CD4-positive, alpha-beta T cell treated with Interleukin-15 for 4 hours (primary cell): Measurements from ENCODE around the gene INSR.

ENCODE experiments used
- DNase-seq: peaks from one replicate; pipeline ENCODE4 v3.0.0-alpha.2; 2020; ENCODE audit warnings: low spot score

The INSR gene

DNA sequence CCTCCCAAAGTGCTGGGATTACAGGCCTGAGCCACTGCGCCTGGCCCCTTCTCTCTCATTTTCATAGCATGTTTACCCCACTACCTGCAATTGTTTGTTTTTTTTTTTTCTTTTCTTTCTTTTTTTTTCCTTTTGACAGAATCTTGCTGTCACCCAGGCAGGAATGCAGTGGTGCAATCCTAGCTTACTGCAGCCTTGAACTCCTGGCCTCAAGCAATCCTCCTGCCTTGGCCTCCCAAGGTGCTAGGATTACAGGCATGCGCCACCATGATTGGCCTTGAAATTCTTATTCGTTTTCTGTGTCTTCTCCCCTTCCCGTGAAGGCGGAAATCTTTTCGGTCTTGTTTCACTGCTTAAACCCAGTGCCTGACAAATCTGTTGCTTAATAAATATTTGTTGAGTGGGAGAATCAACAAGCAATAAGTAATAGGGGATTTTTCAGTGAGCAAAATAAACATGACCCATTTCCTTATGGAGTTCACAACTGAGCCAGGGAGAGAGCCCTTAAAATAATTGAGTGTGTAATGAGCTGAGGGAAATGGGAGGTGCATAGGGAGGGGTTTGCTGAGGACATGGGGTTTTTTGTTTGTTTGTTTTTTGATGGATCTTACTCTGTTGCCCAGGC lies 1.8 kb upstream of the INSR start:
- no peak for DNase-seq

DNA sequence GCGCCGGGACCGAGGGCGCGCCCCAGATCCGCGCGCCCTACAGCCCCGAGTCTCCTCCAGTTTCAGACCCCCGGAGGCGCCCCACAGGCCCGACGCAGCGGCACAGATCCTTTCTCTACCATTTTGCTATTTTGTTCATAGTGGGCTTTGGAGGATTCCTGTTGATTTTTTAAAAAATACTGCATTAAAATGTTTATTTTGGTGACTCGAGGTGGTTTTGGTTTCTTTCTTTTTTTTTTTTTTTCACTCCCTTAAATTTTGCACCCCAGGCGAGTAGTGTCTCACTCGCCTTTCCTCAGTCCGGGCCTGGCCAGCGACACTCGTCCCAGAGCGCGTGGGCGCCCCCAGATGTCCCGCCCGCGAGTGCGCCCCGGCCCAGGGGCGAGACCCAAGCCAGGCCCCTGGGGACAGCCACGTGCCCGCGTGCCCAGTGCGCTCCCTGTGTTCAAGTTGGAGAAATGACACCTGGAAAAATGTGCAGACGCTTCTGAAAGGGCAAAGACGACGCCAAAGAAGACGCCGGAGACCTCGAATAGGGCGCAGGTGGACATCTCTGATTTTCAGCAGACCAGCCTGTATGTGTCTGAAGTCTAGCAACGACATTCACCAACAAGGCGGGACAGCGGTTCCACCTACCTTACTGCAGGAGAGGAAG lies 471 bp upstream of the INSR start:
- no peak for DNase-seq

DNA sequence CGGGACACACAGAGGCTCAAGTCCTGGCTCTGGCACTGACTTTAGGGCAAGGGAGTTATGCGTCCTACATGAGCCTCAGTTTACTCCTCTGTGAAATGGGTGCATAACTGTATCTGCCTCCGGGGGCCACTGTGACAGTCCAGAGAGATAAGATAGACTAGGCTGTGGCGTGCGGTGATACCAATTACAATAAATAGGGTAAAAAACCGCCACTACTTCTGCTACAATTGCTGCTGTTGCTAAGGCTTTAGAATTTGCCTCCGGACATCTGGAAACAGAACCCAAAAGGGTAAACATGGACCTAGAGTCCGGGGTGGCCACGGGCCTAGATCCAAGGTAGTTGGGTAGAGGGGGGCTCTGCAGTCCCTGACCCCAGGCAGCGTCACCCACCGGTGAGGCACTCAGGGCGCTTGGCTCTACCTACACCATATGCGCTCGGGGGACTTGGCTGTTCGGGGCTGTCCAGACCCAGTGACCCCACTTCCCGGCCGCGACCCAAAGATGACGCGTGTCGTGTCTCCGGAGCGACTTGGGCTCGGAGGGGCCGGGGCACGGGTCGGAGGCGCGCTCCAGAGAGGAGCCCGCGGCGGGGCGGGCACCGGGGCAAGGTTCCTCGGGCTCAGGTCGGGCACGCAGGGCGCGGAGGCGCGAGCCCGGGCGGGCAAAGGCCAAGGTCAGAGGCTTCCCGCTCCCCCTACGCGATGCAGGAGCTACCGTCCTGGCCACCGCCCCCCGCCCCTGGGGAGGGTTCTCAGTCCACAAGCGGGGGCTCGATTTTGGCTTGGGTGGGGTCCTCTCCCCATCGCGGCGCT lies 1.1 kb downstream of the INSR start:
- no peak for DNase-seq

DNA sequence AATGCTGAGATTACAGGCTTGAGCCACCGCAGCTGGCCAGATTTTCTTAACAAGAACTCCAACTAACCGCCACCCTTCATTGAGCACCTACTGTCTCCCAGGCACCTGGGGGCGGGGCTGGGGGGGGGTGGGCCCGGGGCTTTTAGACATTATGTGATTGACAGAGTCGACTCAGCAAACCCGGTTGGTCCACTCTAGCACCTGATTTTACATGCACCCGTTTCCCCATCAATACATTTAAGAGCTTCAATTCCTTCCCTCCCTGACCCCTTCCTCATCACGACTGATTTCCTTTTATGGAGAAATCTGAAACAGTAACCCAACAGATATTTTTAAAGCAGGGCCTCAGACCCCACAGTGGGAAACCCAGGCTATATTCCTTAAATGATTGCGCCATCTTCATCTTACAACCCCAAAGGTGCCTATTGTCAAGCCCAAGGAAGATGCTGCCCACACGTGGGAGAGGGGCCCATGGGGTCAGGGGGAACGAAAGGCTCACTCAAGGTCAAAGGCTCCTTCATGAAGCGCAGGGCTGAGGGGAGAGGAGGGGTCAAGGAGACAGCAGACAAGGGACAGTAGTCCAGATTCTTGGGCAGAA lies 1.8 kb downstream of the INSR start:
- DNase-seq: no peak

DNA sequence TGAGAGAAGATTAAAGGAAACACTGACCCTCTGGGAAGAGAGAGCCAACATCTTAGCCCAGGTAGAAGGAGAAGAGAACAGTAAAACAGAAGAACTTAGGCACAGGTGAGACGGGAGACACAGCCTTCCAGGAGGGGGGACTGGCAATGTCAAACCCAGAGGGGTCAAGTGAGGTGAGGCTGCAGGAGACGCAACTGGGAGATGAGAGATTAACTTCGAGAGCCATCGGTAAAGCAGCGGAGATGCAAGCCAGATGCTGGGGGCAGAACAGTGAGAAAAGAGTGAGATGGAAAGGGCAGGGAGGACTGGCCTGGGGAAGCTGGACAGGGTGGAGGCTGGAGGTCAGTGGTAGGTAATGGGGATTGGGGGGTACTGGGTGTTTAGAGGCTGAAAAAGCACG lies 5.2 kb downstream of the INSR start:
- no peak for DNase-seq

- DNase-seq: no peak
These were observed 6.1 kb downstream of the INSR start for GRCh38 chr19:7288131-7288530.

- no peak for DNase-seq
These were observed 6.5 kb downstream of the INSR start for GRCh38 chr19:7287722-7288121.

DNA sequence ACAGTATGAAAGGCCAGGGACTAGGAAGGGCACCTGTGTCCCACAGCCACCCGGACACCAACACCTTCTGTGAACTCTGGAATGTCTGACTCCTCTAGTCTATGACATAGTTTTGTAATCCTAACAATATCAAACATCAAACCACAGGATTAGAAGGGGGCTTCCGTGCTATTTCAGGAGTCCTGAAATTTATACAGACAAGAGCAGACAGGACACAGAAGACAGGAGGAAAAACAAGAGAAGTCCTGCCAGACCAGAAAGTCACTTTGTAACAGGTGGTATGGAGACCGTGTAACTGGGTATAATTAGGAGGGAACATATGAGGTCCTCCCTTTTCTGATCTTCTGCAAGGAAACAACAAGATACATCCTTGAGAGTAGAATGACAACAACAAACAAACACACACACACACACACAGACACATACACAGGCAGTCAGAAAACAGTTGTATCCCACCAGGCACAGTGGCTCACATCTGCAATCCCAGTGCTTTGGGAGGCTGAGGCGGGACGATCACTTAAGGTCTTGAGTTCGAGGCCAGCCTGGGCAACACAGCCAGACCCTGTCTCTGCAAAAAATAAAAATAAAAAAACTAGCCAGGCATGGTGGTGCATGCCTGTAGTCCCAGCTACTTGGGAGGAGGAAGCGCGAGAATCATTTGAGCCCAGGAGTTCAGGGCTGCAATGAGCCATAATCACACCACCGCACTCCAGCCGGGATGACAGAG lies 13.1 kb downstream of the INSR start:
- DNase-seq: no peak

DNA sequence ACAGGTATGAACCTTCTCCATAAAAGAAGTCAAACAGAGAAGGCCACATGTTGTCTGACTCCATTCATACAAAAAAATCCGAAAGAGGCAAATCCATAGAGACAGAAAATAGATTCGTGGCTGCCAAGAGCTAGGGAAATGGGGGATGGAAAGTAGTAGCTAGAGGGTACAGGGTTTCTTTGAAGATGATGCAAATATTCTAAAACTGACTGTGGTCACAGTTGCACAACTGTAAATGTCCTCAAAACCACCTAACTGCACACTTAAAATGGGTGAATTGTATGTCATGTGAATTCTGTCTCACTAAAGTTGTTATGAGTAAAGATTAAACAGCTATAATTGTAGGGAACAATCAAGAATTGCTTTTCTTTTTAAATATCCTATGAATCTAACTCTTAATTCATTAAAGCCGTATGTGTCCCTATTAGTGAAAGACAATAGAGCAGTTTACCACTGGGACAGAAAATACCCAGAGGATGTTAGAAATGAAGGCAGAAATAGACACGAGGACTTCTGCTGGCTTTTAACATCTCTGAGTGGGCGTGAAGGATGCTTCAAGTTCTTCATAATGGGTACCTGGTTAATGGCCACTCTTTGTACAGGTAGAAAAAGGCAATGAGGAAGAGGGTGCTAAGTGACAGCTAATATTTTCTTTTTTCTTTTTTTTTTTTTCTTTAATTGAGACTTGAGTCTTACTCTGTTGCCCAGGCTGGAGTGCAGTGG lies 21.2 kb downstream of the INSR start:
- DNase-seq: no peak

DNA sequence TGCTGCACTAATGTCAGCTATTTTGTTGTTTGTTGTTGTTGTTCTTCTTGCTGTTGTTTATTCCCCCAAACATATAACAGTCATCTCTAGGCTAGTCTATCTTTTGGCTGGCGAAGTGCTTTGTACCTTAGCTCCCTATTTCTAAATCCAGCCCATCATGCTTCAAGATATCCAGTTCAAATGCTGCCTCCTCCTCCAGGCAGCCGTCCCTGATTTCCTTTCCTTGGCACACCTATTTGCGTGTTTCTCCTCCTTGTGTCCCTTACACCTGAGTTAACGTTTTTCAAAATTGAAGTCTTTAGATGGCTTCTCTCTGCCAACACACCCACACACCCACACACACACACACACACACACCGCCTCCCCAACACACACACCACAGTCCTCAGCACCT lies 25.5 kb downstream of the INSR start:
- no peak for DNase-seq

- no peak for DNase-seq
These were observed 26.2 kb downstream of the INSR start for GRCh38 chr19:7267792-7268704.

GRCh38 chr19:7266832-7267231 lies 27.4 kb downstream of the INSR start:
- no peak for DNase-seq

- no peak for DNase-seq
These were observed 28.3 kb downstream of the INSR start for GRCh38 chr19:7265963-7266362.

DNA sequence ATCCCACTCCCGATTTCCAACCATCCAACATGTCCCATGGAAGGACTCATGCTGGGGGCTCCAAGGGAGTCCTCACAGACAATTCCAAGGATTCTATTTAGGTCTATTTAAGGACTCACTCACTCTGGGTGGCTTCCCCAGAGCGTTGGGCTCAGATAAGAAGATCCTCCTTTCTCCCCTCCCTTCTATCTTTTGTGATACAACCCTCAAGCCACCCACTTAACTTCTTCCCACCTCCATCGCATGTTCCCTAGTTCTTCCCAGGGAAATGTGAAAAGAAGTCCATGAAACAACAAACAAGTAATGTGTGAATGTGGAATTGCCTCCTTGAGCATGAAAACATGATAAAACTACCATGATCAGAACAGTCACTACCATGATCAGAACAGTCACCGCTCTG lies 29.4 kb downstream of the INSR start:
- no peak for DNase-seq

- no peak for DNase-seq
These were observed 30.7 kb downstream of the INSR start for GRCh38 chr19:7263521-7263920.

DNA sequence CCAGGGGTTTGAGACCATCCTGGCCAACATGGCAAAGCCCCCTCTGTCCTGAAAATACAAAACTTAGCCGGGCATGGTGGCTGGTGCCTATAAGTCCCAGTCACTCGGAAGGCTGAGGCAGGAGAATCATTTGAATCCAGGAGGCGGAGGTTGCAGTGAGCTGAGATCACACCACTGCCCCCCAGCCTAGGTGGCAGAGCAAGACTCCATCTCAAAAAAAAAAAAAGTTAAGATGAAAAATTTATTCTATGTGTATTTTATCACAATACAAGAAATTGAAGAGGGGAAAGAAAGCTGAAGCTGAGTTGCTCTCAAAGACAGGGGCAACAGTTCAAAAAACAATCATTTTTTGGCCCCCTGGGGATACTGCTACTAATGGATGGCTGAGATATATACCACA lies 31.1 kb downstream of the INSR start:
- DNase-seq: no peak

DNA sequence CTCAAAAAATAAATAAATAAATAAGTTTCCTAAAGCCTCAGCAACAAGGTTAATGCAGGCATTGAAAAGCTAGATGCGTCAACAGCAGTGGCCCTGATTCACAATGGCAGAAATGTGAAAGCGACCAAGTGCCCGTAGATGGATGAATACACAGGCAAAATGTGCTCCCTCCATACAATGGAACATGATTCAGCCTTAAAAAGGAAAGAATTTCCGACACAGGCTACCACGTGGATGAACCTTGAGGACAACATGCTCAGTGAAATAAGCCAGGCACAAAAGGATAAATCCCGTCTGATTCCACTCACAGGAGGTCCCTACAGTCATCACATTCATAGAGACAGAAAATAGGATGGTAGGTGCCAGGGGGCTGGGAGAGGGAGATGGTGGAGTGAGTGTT lies 31.7 kb downstream of the INSR start:
- DNase-seq: no peak

- no peak for DNase-seq
These were observed 34.1 kb downstream of the INSR start for GRCh38 chr19:7260161-7260560.

- no peak for DNase-seq
These were observed 35.3 kb downstream of the INSR start for GRCh38 chr19:7258840-7259395.
